HepG2 (cell line): ENCODE measurements around the gene JUND. TPM values are rescaled to one million over a fixed set of nuclear protein-coding genes. Genes with fewer than 3 reads are reported as not detected.
A peak's percentile ranks its signal among the peaks of the same experiment; 100 is the strongest.

Experiments used
- CEBPG ChIP-seq: IDR thresholded peaks from 2 replicates; pipeline ENCODE4 v1.6.1; 2016
- CHD2 ChIP-seq: IDR thresholded peaks from 2 replicates; pipeline ENCODE4 v1.6.1; 2011; ENCODE audit warnings: low read depth, low read length, improper control_type of control experiment
- DBP ChIP-seq: sonication (generic); formaldehyde crosslinking; IDR thresholded peaks from 2 replicates; pipeline ENCODE4 v1.4.0; 2020; ENCODE audit warnings: missing genetic modification reagents; ENCODE audit errors: not compliant biosample characterization
- DNMT1 ChIP-seq: sonication (generic); formaldehyde crosslinking; IDR thresholded peaks from 2 replicates; pipeline ENCODE4 v1.5.1; 2020; ENCODE audit warnings: mild to moderate bottlenecking, missing genetic modification reagents
- HCFC1 ChIP-seq: fragments of 150-350 bp; IDR thresholded peaks from 2 replicates; pipeline ENCODE4 v1.6.1; 2014; ENCODE audit warnings: low read depth, low read length
- MXD1 ChIP-seq: sonication (generic); formaldehyde crosslinking; IDR thresholded peaks from 2 replicates; pipeline ENCODE4 v1.4.0; 2020; ENCODE audit warnings: mild to moderate bottlenecking, missing genetic modification reagents
- PAX8 ChIP-seq: sonication (generic); formaldehyde crosslinking; IDR thresholded peaks from 2 replicates; pipeline ENCODE4 v1.8.0; 2022; ENCODE audit warnings: mild to moderate bottlenecking, missing genetic modification reagents, borderline replicate concordance
- SMARCE1 ChIP-seq: fragments of 450-650 bp; IDR thresholded peaks from 2 replicates; pipeline ENCODE4 v1.6.1; 2017; ENCODE audit warnings: borderline replicate concordance
- SNAPC5 ChIP-seq: sonication (generic); formaldehyde crosslinking; IDR thresholded peaks from 2 replicates; pipeline ENCODE4 v1.8.1; 2023; ENCODE audit warnings: mild to moderate bottlenecking, missing genetic modification reagents, borderline replicate concordance
- SRY ChIP-seq: sonication (generic); formaldehyde crosslinking; IDR thresholded peaks from 2 replicates; pipeline ENCODE4 v1.8.0; 2022; ENCODE audit warnings: mild to moderate bottlenecking, missing genetic modification reagents
- YEATS2 ChIP-seq: sonication (generic); formaldehyde crosslinking; IDR thresholded peaks from 2 replicates; pipeline ENCODE4 v1.4.0; 2020; ENCODE audit warnings: missing genetic modification reagents, borderline replicate concordance
- ZFP41 ChIP-seq: sonication (generic); formaldehyde crosslinking; IDR thresholded peaks from 2 replicates; pipeline ENCODE4 v1.4.0; 2020; ENCODE audit warnings: mild to moderate bottlenecking, missing genetic modification reagents, borderline replicate concordance
- ZNF3 ChIP-seq: IDR thresholded peaks from 2 replicates; pipeline ENCODE4 v1.7.0; 2017; ENCODE audit warnings: inconsistent platforms
- ZNF33B ChIP-seq: sonication (generic); formaldehyde crosslinking; IDR thresholded peaks from 2 replicates; pipeline ENCODE4 v1.5.1; 2020; ENCODE audit warnings: mild to moderate bottlenecking, missing genetic modification reagents
- ZNF780A ChIP-seq: sonication (generic); formaldehyde crosslinking; IDR thresholded peaks from 2 replicates; pipeline ENCODE4 v1.8.0; 2022; ENCODE audit warnings: mild to moderate bottlenecking, missing genetic modification reagents, moderate library complexity
- polyA plus RNA-seq, 8 experiments: library from polyadenylated mRNA; depleted of rRNA in 3 of 8; stranded (reverse) in 7 of 8; unstranded in 1 of 8; fragments of >200 nt; fragmentation: Illumina TruSeq in 4 of 8; extraction: Trizol in 4 of 8; gene quantifications; 2 replicates each; pipeline versions ENCODE4 v1.2.1 to v1.2.3, GENCODE V29; 2011 to 2016; ENCODE audit warnings: low read depth in 4 of 8, missing spikeins in 1 of 8, mixed read lengths in 1 of 8; ENCODE audit not compliant: insufficient read depth in 1 of 8
- total RNA-seq, 5 experiments: library from RNA; depleted of rRNA; stranded (reverse); fragments of >200 nt; fragmentation: Illumina TruSeq; extraction: Trizol; gene quantifications; 2 replicates each; pipeline ENCODE4 v1.2.3, GENCODE V29; 2016; ENCODE audit warnings: low read depth in 1 of 5
- TF ChIP-seq, protein P1 (sequence below): sonication (generic); formaldehyde crosslinking; conservative IDR thresholded peaks from 2 replicates; pipeline ENCODE4 v1.4.0; 2020; ENCODE audit warnings: mild to moderate bottlenecking, missing genetic modification reagents, moderate library complexity
- TF ChIP-seq, protein P2 (sequence below): sonication (generic); formaldehyde crosslinking; IDR thresholded peaks from 2 replicates; pipeline ENCODE4 v1.8.0; 2022; ENCODE audit warnings: missing genetic modification reagents, low read depth, mild to moderate bottlenecking, borderline replicate concordance
- TF ChIP-seq, protein P3 (sequence below): sonication (generic); formaldehyde crosslinking; IDR thresholded peaks from 2 replicates; pipeline ENCODE4 v1.4.0; 2020; ENCODE audit warnings: missing genetic modification reagents, borderline replicate concordance
- TF ChIP-seq, protein P4 (sequence below): sonication (generic); formaldehyde crosslinking; IDR thresholded peaks from 2 replicates; pipeline ENCODE4 v1.4.0; 2020; ENCODE audit warnings: missing genetic modification reagents

Gene JUND
- total and polyA plus RNA-seq, 2 of the 13 experiments (the other 11 are each of a cell fraction or from before 2014, with no cell fraction given) = 41.2 to 59.8 TPM

DNA sequence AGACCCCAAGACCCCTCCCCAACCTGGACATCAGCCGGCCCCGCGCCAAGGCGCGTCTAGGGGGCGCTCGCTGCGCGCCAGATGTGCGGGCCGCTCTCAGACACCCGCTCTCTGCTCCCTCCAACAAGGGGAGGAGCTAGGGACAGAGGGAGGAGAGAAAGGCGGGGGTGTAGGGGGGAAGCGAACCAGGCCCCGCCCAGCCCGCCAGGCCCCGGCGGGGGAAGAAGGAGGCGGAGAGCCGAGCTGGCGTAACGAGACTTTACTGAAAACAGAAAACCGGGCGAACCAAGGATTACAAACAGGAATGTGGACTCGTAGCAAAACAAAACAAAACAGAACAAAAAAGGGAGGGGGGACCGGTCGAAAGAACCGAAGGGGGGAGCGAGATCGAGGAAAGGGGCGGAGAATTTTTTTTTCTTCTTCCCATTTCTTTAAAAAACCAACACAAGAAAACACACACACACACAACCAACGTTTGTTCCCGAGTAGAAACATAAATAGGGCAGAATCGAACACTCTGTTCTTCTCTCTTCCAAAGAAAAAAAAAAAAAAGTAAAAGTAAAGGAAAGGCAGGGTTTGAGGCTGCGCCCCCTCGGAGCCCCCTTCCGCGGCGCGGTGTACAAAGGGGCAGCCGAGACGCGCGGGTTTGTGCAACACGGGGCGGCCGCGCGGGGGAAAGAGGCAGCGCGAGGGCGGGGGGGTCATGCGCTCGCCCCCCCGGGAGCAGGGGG lies 1.7 kb downstream of the JUND start (continued):
- TF ChIP-seq ZNF780A (no peak), SMARCE1 (no peak), CEBPG (CRISPR knock-in tag) (peak; percentile 31), YEATS2 (CRISPR knock-in tag) (peak; percentile 53; the same call in 1 of the 2 replicates), PAX8 (CRISPR knock-in tag) (no peak), SNAPC5 (no peak), DBP (CRISPR knock-in tag) (no peak), DNMT1 (CRISPR knock-in tag) (no peak), HCFC1 (no peak), SRY (CRISPR knock-in tag) (no peak), ZNF33B (CRISPR knock-in tag) (peak; percentile 40; the same call in 1 of the 2 replicates), ZNF3 (no peak), ZFP41 (no peak), MXD1 (no peak), CHD2 (no peak)
- TF ChIP-seq, protein P1, sequence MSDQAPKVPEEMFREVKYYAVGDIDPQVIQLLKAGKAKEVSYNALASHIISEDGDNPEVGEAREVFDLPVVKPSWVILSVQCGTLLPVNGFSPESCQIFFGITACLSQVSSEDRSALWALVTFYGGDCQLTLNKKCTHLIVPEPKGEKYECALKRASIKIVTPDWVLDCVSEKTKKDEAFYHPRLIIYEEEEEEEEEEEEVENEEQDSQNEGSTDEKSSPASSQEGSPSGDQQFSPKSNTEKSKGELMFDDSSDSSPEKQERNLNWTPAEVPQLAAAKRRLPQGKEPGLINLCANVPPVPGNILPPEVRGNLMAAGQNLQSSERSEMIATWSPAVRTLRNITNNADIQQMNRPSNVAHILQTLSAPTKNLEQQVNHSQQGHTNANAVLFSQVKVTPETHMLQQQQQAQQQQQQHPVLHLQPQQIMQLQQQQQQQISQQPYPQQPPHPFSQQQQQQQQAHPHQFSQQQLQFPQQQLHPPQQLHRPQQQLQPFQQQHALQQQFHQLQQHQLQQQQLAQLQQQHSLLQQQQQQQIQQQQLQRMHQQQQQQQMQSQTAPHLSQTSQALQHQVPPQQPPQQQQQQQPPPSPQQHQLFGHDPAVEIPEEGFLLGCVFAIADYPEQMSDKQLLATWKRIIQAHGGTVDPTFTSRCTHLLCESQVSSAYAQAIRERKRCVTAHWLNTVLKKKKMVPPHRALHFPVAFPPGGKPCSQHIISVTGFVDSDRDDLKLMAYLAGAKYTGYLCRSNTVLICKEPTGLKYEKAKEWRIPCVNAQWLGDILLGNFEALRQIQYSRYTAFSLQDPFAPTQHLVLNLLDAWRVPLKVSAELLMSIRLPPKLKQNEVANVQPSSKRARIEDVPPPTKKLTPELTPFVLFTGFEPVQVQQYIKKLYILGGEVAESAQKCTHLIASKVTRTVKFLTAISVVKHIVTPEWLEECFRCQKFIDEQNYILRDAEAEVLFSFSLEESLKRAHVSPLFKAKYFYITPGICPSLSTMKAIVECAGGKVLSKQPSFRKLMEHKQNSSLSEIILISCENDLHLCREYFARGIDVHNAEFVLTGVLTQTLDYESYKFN (CRISPR knock-in tag) = peak; percentile 52
- TF ChIP-seq, protein P2, sequence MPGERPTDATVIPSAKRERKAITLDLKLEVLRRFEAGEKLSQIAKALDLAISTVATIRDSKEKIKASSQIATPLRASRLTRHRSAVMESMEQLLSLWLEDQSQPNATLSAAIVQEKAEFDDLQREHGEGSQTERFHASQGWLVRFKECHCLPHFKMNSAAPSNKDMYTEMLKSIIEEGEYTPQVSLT (CRISPR knock-in tag) = no peak
- TF ChIP-seq, protein P3, sequence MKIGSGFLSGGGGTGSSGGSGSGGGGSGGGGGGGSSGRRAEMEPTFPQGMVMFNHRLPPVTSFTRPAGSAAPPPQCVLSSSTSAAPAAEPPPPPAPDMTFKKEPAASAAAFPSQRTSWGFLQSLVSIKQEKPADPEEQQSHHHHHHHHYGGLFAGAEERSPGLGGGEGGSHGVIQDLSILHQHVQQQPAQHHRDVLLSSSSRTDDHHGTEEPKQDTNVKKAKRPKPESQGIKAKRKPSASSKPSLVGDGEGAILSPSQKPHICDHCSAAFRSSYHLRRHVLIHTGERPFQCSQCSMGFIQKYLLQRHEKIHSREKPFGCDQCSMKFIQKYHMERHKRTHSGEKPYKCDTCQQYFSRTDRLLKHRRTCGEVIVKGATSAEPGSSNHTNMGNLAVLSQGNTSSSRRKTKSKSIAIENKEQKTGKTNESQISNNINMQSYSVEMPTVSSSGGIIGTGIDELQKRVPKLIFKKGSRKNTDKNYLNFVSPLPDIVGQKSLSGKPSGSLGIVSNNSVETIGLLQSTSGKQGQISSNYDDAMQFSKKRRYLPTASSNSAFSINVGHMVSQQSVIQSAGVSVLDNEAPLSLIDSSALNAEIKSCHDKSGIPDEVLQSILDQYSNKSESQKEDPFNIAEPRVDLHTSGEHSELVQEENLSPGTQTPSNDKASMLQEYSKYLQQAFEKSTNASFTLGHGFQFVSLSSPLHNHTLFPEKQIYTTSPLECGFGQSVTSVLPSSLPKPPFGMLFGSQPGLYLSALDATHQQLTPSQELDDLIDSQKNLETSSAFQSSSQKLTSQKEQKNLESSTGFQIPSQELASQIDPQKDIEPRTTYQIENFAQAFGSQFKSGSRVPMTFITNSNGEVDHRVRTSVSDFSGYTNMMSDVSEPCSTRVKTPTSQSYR = no peak
- TF ChIP-seq, protein P4, sequence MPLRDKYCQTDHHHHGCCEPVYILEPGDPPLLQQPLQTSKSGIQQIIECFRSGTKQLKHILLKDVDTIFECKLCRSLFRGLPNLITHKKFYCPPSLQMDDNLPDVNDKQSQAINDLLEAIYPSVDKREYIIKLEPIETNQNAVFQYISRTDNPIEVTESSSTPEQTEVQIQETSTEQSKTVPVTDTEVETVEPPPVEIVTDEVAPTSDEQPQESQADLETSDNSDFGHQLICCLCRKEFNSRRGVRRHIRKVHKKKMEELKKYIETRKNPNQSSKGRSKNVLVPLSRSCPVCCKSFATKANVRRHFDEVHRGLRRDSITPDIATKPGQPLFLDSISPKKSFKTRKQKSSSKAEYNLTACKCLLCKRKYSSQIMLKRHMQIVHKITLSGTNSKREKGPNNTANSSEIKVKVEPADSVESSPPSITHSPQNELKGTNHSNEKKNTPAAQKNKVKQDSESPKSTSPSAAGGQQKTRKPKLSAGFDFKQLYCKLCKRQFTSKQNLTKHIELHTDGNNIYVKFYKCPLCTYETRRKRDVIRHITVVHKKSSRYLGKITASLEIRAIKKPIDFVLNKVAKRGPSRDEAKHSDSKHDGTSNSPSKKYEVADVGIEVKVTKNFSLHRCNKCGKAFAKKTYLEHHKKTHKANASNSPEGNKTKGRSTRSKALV (CRISPR knock-in tag) = no peak
